ENCODE results near the gene TRPM1.

GRCh38 chr15:30978328-30978727 lies 123.2 kb downstream of the TRPM1 start:
- TF ChIP-seq EZH2 (optimal IDR thresholded peaks at IDR 0.05; ENCODE audit: low read depth, low read length) (no peak), CTCF (IDR thresholded peaks at IDR 0.05; ENCODE audit: low read length) (no peak)
